DLD1 (cell line): Measurements from ENCODE around the gene CEP41.
"Not testable (repeated sequence)": the region's sequence is repeated elsewhere in the genome, so short reads cannot be mapped to it uniquely, and the experiment has no call there.

ENCODE experiments used
- in situ Hi-C: cut with HindIII; loops from 2 replicates; pipeline ENCODE4 v1.10.0; 2017; ENCODE audit warnings: low sequenced_read_pairs

Gene CEP41

GRCh38 chr7:130463553-130464434 lies 23.0 kb upstream of the CEP41 start:
- in situ Hi-C loops = no loop called here

DNA sequence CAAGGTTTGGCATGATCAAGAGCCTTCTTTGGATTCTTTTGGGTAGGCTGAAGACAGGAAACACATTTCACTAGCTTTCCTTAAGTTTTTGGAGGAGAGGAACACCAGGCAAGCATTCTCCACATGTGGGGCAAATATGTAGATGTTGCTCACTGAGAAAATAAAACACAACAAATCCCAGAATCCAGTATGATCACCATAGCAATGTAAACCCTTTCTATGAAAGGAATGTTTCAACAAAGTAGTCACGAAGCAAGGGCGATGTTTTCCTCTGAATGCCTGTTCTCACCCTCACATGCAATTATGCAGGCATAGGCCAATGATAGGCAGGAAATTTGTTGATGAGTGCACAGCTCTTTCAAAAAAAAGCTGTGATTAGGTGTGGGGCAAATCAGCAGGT lies 20.5 kb upstream of the CEP41 start:
- in situ Hi-C loops = no loop called here

GRCh38 chr7:130458257-130458656 lies 17.4 kb upstream of the CEP41 start:
- in situ Hi-C loops = no loop called here

- in situ Hi-C loops = no loop called here
Measured at GRCh38 chr7:130454959-130455358, 14.1 kb upstream of the CEP41 start.

DNA sequence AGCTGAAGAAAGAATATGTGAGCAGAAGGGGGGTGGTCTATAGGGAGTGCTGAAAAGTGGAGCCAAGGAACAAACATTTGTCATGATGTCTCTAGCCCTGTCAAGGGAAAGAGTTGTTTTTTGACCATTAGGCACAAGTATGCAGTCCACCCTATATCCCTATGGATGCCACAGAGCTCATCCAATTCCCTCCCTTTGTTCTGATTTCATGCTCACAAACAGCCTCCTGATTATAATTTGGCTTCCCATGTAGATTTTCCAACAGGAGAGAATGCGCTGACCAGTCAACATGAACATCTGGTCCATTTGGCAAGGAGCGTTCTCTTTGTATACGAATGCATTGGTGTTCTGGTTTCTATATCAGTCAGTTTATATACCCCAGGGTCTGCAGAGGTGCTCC lies 12.1 kb upstream of the CEP41 start:
- in situ Hi-C loops = no loop called here

GRCh38 chr7:130451344-130451743 lies 10.5 kb upstream of the CEP41 start:
- in situ Hi-C loops = not testable (repeated sequence)

DNA sequence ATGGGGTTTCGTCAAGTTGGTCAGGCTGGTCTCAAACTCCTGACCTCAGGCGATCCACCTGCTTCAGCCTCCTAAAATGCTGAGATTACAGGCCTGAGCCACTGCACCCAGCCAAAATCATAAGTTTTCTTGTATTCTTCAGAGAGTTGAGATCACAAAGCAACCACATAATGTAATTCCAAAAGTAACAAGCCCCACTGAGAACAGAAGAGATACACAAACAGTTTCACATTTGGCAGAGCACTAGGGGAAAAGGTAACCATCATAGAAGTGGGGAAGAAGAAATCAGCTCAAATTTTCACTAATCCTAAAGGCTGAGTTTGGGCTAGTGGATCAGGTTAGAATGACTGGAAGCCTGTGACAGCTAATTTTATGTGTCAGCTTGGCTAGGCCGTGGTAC lies 5.4 kb upstream of the CEP41 start:
- in situ Hi-C loops = no loop called here

GRCh38 chr7:130444751-130445407 lies 4.1 kb upstream of the CEP41 start:
- in situ Hi-C loops = no loop called here

- in situ Hi-C loops = no loop called here
Measured at GRCh38 chr7:130444234-130444633, 3.4 kb upstream of the CEP41 start.

GRCh38 chr7:130442601-130443000 lies 1.8 kb upstream of the CEP41 start:
- in situ Hi-C loops = no loop called here

GRCh38 chr7:130441408-130441869 lies 623 bp upstream of the CEP41 start:
- in situ Hi-C loops = no loop called here

DNA sequence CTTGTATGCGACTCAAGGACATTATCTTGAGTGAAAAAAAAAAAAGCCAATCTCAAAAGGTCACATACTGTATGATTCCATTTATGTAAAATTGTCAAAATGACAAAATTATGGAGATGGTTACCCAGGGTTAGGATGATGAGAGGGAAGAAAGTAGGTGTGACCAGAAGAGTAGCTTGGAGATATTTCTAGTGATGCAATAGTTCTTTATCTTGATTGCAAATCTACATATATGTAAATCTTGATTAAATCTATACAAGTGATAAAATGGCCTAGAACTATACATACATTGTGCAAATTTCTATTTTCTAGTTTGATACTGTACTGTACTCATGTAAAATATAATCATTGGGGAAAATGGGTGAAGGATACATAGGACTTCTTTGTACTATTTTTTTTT lies 4.6 kb downstream of the CEP41 start:
- in situ Hi-C loops = no loop called here

- in situ Hi-C loops = no loop called here
Measured at GRCh38 chr7:130435311-130435854, 5.4 kb downstream of the CEP41 start.

DNA sequence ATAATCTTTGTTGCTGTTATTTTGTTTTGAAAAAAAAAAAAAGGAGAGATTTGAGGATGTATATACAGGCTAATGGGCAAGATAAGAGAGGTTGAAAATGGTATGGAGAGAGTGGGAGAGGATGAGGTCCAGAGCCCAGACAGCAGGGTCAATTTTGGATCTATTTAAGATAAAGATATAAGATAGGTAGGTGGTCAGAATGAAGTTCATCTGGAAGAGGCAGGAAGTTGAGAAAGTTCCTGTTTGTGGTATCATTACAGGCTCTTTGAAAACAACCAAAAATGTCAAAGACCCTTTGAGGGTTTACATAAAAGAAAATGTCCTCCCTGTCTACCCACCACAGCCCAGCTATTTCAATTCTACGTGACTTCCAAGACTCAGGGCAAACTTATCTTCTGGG lies 7.5 kb downstream of the CEP41 start:
- in situ Hi-C loops = no loop called here

DNA sequence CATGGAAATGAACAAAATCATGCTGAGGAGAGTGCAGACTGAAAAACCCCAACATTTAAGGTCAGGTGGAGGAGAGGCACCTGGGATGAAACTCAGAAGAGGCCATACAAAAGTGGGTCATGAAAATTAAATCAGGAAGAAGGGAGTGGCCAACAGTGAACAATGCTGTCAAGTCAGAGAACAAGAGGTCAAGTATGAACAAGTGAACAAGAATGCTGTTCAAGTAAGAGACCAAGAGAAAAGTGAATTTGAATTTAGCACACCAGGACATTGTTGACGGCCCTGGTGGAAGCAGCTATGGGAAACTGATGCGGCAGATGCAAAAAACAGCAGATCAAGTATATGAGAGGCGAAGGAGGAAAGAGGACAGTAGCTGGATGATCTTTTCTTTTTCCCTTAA lies 7.9 kb downstream of the CEP41 start:
- in situ Hi-C loops = no loop called here

DNA sequence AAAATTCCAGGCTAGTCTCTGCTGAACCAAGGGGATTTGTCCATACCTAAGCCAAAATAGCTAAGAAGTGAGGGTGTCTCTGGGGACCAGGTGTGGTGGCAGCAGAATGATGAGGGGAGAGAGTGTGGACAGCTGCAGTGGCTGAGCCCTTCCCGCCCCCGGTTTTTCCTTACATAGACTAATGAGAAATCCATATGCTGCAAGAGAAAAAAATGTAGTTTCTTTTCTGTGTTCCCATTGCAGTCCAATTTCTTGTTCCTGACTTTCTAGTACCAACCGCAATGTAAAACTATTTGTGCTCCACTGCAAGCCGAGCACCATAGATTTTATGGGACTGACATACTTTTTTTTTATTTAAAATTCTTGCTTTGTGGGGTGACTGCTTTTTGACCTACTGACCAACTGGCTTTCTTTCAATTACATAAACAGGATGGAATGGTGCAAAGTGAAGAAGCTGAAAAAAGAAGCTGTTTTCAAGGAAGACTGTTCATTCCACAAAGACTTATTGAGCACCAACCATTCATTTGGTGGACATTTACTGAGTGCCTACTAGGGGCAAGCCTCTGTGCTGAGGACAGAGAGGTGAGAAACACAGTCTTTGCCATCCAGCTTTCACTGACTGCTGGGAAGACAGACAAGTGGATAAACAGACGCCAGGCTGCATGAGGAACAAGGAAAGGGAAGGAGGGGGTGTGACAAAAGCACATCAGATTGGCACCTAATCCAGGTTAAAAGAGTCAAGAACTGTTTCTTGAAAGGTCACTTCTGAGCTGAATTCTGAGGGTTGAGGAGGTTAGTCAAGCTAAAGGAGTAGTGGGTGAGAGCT lies 9.8 kb downstream of the CEP41 start:
- in situ Hi-C loops = no loop called here

DNA sequence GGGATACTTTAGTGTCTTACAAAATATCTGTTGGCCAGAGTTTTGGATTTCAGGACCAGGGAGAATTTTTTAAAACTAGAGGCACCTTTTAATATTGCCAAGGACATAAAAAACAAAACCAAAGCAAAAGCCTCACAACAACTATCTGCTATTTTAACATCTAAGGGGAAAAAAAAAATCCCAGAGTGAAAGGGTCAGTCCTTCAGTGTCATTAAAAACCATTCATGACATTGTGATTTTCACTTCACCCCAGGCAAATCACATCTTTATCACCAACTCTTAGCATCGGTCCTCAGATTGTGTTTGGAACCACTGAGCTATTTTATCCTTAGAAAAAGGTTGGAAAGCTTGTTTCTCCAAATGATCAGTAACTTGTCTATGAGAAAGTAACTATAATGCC lies 10.7 kb downstream of the CEP41 start:
- in situ Hi-C loops = no loop called here

GRCh38 chr7:130429019-130429418 lies 11.8 kb downstream of the CEP41 start:
- in situ Hi-C loops = no loop called here

DNA sequence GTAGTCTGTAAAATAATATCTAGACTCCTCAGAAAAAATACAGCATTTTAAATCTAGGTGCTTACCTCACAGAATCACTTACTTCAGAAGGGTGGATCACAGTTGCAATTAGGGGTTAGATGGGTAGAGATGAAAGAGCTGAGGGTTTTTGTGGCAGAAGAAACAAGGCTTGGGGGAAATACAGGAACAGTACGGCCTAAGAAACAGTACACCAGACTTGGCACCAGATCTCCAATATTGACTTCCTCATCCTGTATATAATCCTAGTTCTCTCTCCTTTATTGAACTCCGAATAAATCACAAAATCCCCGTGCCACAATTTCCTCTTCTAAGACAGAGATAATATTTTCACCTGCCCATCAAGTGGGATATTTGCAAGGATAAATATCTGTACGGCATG lies 14.3 kb downstream of the CEP41 start:
- in situ Hi-C loops = no loop called here

- in situ Hi-C loops = no loop called here
Measured at GRCh38 chr7:130425796-130426195, 15.0 kb downstream of the CEP41 start.

DNA sequence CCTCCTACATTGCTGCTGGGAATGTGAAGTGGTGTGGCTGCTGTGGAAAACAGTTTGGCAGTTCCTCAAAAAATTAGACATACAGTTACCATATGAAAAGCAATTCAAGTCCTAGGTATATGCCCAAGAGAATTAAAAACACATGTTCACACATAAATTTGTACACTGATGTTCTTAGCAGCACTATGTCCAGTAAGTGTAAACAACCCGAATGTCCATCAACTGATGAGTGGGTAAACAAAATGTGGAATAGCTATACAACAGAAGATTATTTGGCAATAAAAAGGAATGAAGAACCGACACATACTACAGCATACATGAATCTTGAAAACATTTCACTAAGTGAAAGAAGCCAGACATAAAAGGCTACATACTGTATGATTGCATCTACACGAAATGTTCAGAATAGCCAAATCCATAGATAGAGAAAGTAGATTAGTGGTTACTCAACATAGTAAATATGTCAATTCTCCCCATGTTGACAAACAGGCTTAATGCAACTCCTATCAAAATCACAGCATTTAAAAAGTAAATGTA lies 17.2 kb downstream of the CEP41 start:
- in situ Hi-C loops = no loop called here
